K562 (cell line): ENCODE data around the gene GTF2H4. TPM values are rescaled to one million over a fixed set of nuclear protein-coding genes. Genes with fewer than 3 reads are reported as not detected.

Experiments used
- AFF1 ChIP-seq, 2 experiments: fragments of 450-650 bp; IDR thresholded peaks; 2 replicates each; pipeline ENCODE4 v1.6.1; 2018; ENCODE audit warnings: mild to moderate bottlenecking in 2 of 2, low read depth in 1 of 2; ENCODE audit not compliant: partially characterized antibody in 2 of 2
- BRD9 ChIP-seq: fragments of 450-650 bp; IDR thresholded peaks from 2 replicates; pipeline ENCODE4 v1.6.1; 2018; ENCODE audit warnings: low read depth; ENCODE audit not compliant: partially characterized antibody
- EHMT2 ChIP-seq: fragments of 450-650 bp; IDR thresholded peaks from 2 replicates; pipeline ENCODE4 v1.6.1; 2018; ENCODE audit warnings: antibody characterized with exemption
- EWSR1 ChIP-seq: fragments of 450-650 bp; IDR thresholded peaks from 2 replicates; pipeline ENCODE4 v1.6.1; 2018; ENCODE audit warnings: borderline replicate concordance, mild to moderate bottlenecking, low read depth, moderate library complexity; ENCODE audit not compliant: partially characterized antibody
- MGA ChIP-seq: fragments of 450-650 bp; IDR thresholded peaks from 2 replicates; pipeline ENCODE4 v1.6.1; 2016; ENCODE audit warnings: mild to moderate bottlenecking, moderate library complexity
- MIER1 ChIP-seq: fragments of 450-650 bp; IDR thresholded peaks from 2 replicates; pipeline ENCODE4 v1.6.1; 2016; ENCODE audit warnings: antibody characterized with exemption, mild to moderate bottlenecking, low read depth
- NFRKB ChIP-seq: fragments of 450-650 bp; IDR thresholded peaks from 2 replicates; pipeline ENCODE4 v1.6.1; 2016; ENCODE audit warnings: low read depth
- OTX1 ChIP-seq: fragments of 450-650 bp; formaldehyde crosslinking; IDR thresholded peaks from 2 replicates; pipeline ENCODE4 v1.4.0; 2022; ENCODE audit warnings: mild to moderate bottlenecking
- RUNX1 ChIP-seq: sonication (generic); IDR thresholded peaks from 2 replicates; pipeline ENCODE4 v1.6.1; 2016; ENCODE audit warnings: antibody characterized with exemption, low read depth
- TARDBP ChIP-seq: fragments of 450-650 bp; IDR thresholded peaks from 2 replicates; pipeline ENCODE4 v1.6.1; 2016
- THRAP3 ChIP-seq: fragments of 450-650 bp; IDR thresholded peaks from 2 replicates; pipeline ENCODE4 v1.6.1; 2016; ENCODE audit warnings: mild to moderate bottlenecking, inconsistent platforms, borderline replicate concordance
- ZNF445 ChIP-seq: fragments of 250-450 bp; sonication (Bioruptor Pico); IDR thresholded peaks from 2 replicates; pipeline ENCODE4 v1.4.0; 2020; ENCODE audit warnings: low read depth, mild to moderate bottlenecking, moderate library complexity
- ZNF551 ChIP-seq: fragments of 250-450 bp; sonication (Bioruptor Pico); IDR thresholded peaks from 2 replicates; pipeline ENCODE4 v1.5.0; 2021; ENCODE audit warnings: mild to moderate bottlenecking, moderate library complexity
- polyA plus RNA-seq, 8 experiments: library from polyadenylated mRNA; depleted of rRNA in 4 of 8; stranded (reverse) in 5 of 8; unstranded in 3 of 8; fragments of >200 nt; fragmentation: Nextera tagmentation in 2 of 8; fragmentation: Illumina TruSeq in 1 of 8; extraction: Ambion mirVana in 2 of 8; extraction: Trizol in 1 of 8; gene quantifications; 2 replicates each; pipeline versions ENCODE4 v1.2.1 to v1.2.3, GENCODE V29; 2011 to 2014; ENCODE audit warnings: inconsistent platforms in 1 of 8, missing spikeins in 1 of 8
- total RNA-seq, 7 experiments: library from RNA; depleted of rRNA in 6 of 7; stranded (reverse); fragments of >200 nt in 6 of 7; fragmentation: Illumina TruSeq in 2 of 7; extraction: Trizol in 2 of 7; gene quantifications; 2 replicates each; pipeline versions ENCODE4 v1.2.1 to v1.2.3, GENCODE V29; 2011 to 2021; ENCODE audit warnings: low replicate concordance in 1 of 7

Gene GTF2H4
- total and polyA plus RNA-seq, 9 of the 15 experiments (the other 6 are each of a cell fraction or from before 2014, with no cell fraction given) = 3.6 to 86.1 (median 39.6) TPM

GRCh38 chr6:30877419-30878262, 30.4 kb upstream of the GTF2H4 start (continued):
- TF ChIP-seq AFF1 (IDR thresholded peaks at IDR 0.05; ENCODE audit: low read depth in 1 of 2, partially characterized antibody in 2 of 2) = peak in 1 of 2 experiments; percentile 76
- TF ChIP-seq ZNF445 = no peak
- TF ChIP-seq EWSR1 = no peak
- TF ChIP-seq MGA = no peak
- TF ChIP-seq TARDBP = peak; percentile 76; the same call in 1 of the 2 replicates
- no peak for TF ChIP-seq MIER1
- no peak for TF ChIP-seq RUNX1
- no peak for TF ChIP-seq OTX1 (CRISPR knock-in tag)
- no peak; the same call in 1 of the 2 replicates for TF ChIP-seq NFRKB
- TF ChIP-seq ZNF551 (CRISPR knock-in tag) = no peak
- TF ChIP-seq BRD9 = peak; percentile 100
- TF ChIP-seq THRAP3 = no peak
- no peak for TF ChIP-seq EHMT2
